WTC11 (cell line): Measurements from ENCODE around the gene SLIT1. TPM values are rescaled to one million over a fixed set of nuclear protein-coding genes. Genes with fewer than 3 reads are reported as not detected.

Source experiments
- ATAC-seq: fragments of 200-7000 bp; cut with Tn5 transposase; 2 replicates; pipeline ENCODE4 v1.10.0; 2021; ENCODE audit warnings: mild to moderate bottlenecking, moderate library complexity
- CTCF ChIA-PET: fragments of 300-600 bp; sonication (Branson Sonifier 250); formaldehyde crosslinking; loops from one replicate; lab custom pipeline; 2021; ENCODE audit warnings: antibody characterized with exemption; lab: Charles Lee
- POLR2A ChIA-PET: fragments of 350-600 bp; sonication (Branson Sonifier 250); formaldehyde crosslinking; loops from one replicate; lab custom pipeline; 2021; ENCODE audit warnings: antibody characterized with exemption; lab: Charles Lee
- DNase-seq: peaks from one replicate; pipeline ENCODE4 v3.0.0; 2021; ENCODE audit warnings: low spot score
- H3K27ac Mint-ChIP-seq: 2 replicates; pipeline ENCODE4 v1.8.0; 2021; ENCODE audit warnings: mixed read lengths
- H3K27me3 Mint-ChIP-seq: 2 replicates; pipeline ENCODE4 v1.8.0; 2021; ENCODE audit warnings: low read depth, mild to moderate bottlenecking, moderate library complexity, mixed read lengths
- H3K36me3 Mint-ChIP-seq: 2 replicates; pipeline ENCODE4 v1.8.0; 2021; ENCODE audit warnings: mixed read lengths
- H3K4me1 Mint-ChIP-seq: 2 replicates; pipeline ENCODE4 v1.8.0; 2022; ENCODE audit warnings: mixed read lengths
- H3K4me3 Mint-ChIP-seq: 2 replicates; pipeline ENCODE4 v1.8.0; 2021; ENCODE audit warnings: mild to moderate bottlenecking, moderate library complexity, mixed read lengths
- H3K9me3 Mint-ChIP-seq: 2 replicates; pipeline ENCODE4 v1.8.0; 2021; ENCODE audit warnings: mixed read lengths
- ATF1 ChIP-seq: sonication (generic); formaldehyde crosslinking; IDR thresholded peaks from 2 replicates; pipeline ENCODE4 v1.8.1; 2023; ENCODE audit warnings: mild to moderate bottlenecking, moderate library complexity, missing genetic modification reagents
- ATF6 ChIP-seq: sonication (generic); formaldehyde crosslinking; IDR thresholded peaks from 2 replicates; pipeline ENCODE4 v1.8.1; 2023; ENCODE audit warnings: mild to moderate bottlenecking, missing genetic modification reagents
- CBFB ChIP-seq: sonication (generic); formaldehyde crosslinking; IDR thresholded peaks from 2 replicates; pipeline ENCODE4 v1.8.1; 2022; ENCODE audit warnings: mild to moderate bottlenecking, low read depth, missing genetic modification reagents
- CDX4 ChIP-seq: fragments of 250-450 bp; sonication (Bioruptor Pico); IDR thresholded peaks from 2 replicates; pipeline ENCODE4 v1.9.0; 2021; ENCODE audit warnings: moderate library complexity, mild to moderate bottlenecking, inconsistent platforms, borderline replicate concordance
- CREB1 ChIP-seq: sonication (generic); formaldehyde crosslinking; IDR thresholded peaks from 2 replicates; pipeline ENCODE4 v1.8.0; 2023; ENCODE audit warnings: mild to moderate bottlenecking, missing genetic modification reagents
- EMX1 ChIP-seq: fragments of 250-450 bp; sonication (Bioruptor Pico); IDR thresholded peaks from 2 replicates; pipeline ENCODE4 v1.8.0; 2021; ENCODE audit warnings: mild to moderate bottlenecking
- FOXK1 ChIP-seq: sonication (generic); formaldehyde crosslinking; IDR thresholded peaks from 2 replicates; pipeline ENCODE4 v1.8.0; 2022; ENCODE audit warnings: mild to moderate bottlenecking, moderate library complexity, missing genetic modification reagents
- FOXP1 ChIP-seq: sonication (generic); formaldehyde crosslinking; IDR thresholded peaks from 2 replicates; pipeline ENCODE4 v1.8.0; 2022; ENCODE audit warnings: missing genetic modification reagents, mild to moderate bottlenecking, moderate library complexity, borderline replicate concordance
- GABPB1 ChIP-seq: sonication (generic); formaldehyde crosslinking; IDR thresholded peaks from 2 replicates; pipeline ENCODE4 v1.8.1; 2023; ENCODE audit warnings: mild to moderate bottlenecking, missing genetic modification reagents
- GRHL2 ChIP-seq: fragments of 250-450 bp; sonication (Bioruptor Pico); IDR thresholded peaks from 2 replicates; pipeline ENCODE4 v1.8.0; 2022; ENCODE audit warnings: mild to moderate bottlenecking, moderate library complexity; ENCODE audit not compliant: insufficient replicate concordance, severe bottlenecking
- IRF2 ChIP-seq: sonication (generic); formaldehyde crosslinking; IDR thresholded peaks from 2 replicates; pipeline ENCODE4 v1.8.0; 2022; ENCODE audit warnings: low read depth, missing genetic modification reagents, borderline replicate concordance
- JAZF1 ChIP-seq: fragments of 250-450 bp; sonication (Bioruptor Pico); IDR thresholded peaks from 2 replicates; pipeline ENCODE4 v1.9.0; 2021; ENCODE audit warnings: moderate library complexity, mild to moderate bottlenecking, inconsistent platforms
- JUN ChIP-seq: sonication (generic); formaldehyde crosslinking; IDR thresholded peaks from 2 replicates; pipeline ENCODE4 v1.8.0; 2023; ENCODE audit warnings: mild to moderate bottlenecking, missing genetic modification reagents
- NFATC4 ChIP-seq: fragments of 250-450 bp; sonication (Bioruptor Pico); IDR thresholded peaks from 2 replicates; pipeline ENCODE4 v1.9.0; 2021; ENCODE audit warnings: mild to moderate bottlenecking
- NR1H2 ChIP-seq: sonication (generic); formaldehyde crosslinking; IDR thresholded peaks from 2 replicates; pipeline ENCODE4 v1.9.0; 2021; ENCODE audit warnings: mild to moderate bottlenecking, moderate library complexity, missing genetic modification reagents
- NR3C1 ChIP-seq: sonication (generic); formaldehyde crosslinking; conservative IDR thresholded peaks from 2 replicates; pipeline ENCODE4 v1.8.1; 2023; ENCODE audit warnings: low read depth, mild to moderate bottlenecking, missing genetic modification reagents
- TCF7 ChIP-seq: sonication (generic); formaldehyde crosslinking; IDR thresholded peaks from 2 replicates; pipeline ENCODE4 v1.8.0; 2022; ENCODE audit warnings: mild to moderate bottlenecking, low read depth, missing genetic modification reagents, moderate library complexity
- TEAD1 ChIP-seq: sonication (generic); formaldehyde crosslinking; IDR thresholded peaks from 2 replicates; pipeline ENCODE4 v1.8.0; 2022; ENCODE audit warnings: mild to moderate bottlenecking, missing genetic modification reagents
- TP53 ChIP-seq: sonication (generic); formaldehyde crosslinking; IDR thresholded peaks from 2 replicates; pipeline ENCODE4 v1.8.1; 2023; ENCODE audit warnings: mild to moderate bottlenecking, missing genetic modification reagents
- ZBTB21 ChIP-seq: sonication (generic); formaldehyde crosslinking; IDR thresholded peaks from 2 replicates; pipeline ENCODE4 v1.8.1; 2023; ENCODE audit warnings: mild to moderate bottlenecking, missing genetic modification reagents, borderline replicate concordance
- ZBTB43 ChIP-seq: sonication (generic); formaldehyde crosslinking; IDR thresholded peaks from 2 replicates; pipeline ENCODE4 v1.8.1; 2023; ENCODE audit warnings: mild to moderate bottlenecking, missing genetic modification reagents
- ZNF138 ChIP-seq: sonication (generic); formaldehyde crosslinking; conservative IDR thresholded peaks from 2 replicates; pipeline ENCODE4 v1.8.1; 2022; ENCODE audit warnings: mild to moderate bottlenecking, moderate library complexity, missing genetic modification reagents
- ZNF317 ChIP-seq: sonication (generic); formaldehyde crosslinking; IDR thresholded peaks from 2 replicates; pipeline ENCODE4 v1.8.1; 2023; ENCODE audit warnings: low read depth, mild to moderate bottlenecking, moderate library complexity, missing genetic modification reagents, borderline replicate concordance
- ZNF512 ChIP-seq: sonication (generic); formaldehyde crosslinking; IDR thresholded peaks from 2 replicates; pipeline ENCODE4 v1.8.1; 2022; ENCODE audit warnings: missing genetic modification reagents, borderline replicate concordance
- ZNF671 ChIP-seq: fragments of 250-450 bp; sonication (Bioruptor Pico); IDR thresholded peaks from 2 replicates; pipeline ENCODE4 v1.8.0; 2021; ENCODE audit warnings: mild to moderate bottlenecking
- ZSCAN18 ChIP-seq: fragments of 250-450 bp; sonication (Bioruptor Pico); IDR thresholded peaks from 2 replicates; pipeline ENCODE4 v2.1.2; 2022; ENCODE audit warnings: mild to moderate bottlenecking, moderate library complexity
- total RNA-seq: library from RNA; stranded (reverse); gene quantifications from 3 replicates; pipeline ENCODE4 v1.2.3, GENCODE V29; 2021

SLIT1 gene
- total RNA-seq, 1 experiment from 2014 or later = 1.6 TPM

- TF ChIP-seq ZNF512 (CRISPR knock-in tag) (no peak), GABPB1 (no peak), ZNF138 (CRISPR knock-in tag) (no peak), ZSCAN18 (no peak), CBFB (CRISPR knock-in tag) (no peak), NFATC4 (no peak), ZBTB21 (CRISPR knock-in tag) (no peak), IRF2 (CRISPR knock-in tag) (no peak)
- TF ChIP-seq, all 79 proteins: peak for 0
Observed at GRCh38 chr10:96991313-96991841, 194.4 kb downstream of the SLIT1 start (continued).

GRCh38 chr10:96988426-96988825 lies 197.3 kb downstream of the SLIT1 start:
- Mint-ChIP-seq H3K27me3 (no peaks in the 10 kb centered on the region), H3K4me1 (peaks cover 29% of the 10 kb centered on the region), H3K9me3 (no peaks in the 10 kb centered on the region), H3K36me3 (no peaks in the 10 kb centered on the region), H3K27ac (no peak overlapping the region), H3K4me3 (no peak overlapping the region)
- ATAC-seq = no peak
- TF ChIP-seq GABPB1 (no peak), ATF1 (CRISPR knock-in tag) (no peak), JAZF1 (CRISPR knock-in tag) (no peak), ATF6 (no peak), ZNF671 (no peak), CDX4 (CRISPR knock-in tag) (no peak), FOXP1 (CRISPR knock-in tag) (no peak), JUN (no peak), TCF7 (CRISPR knock-in tag) (no peak), GRHL2 (CRISPR knock-in tag) (no peak), TEAD1 (no peak), ZBTB43 (CRISPR knock-in tag) (no peak), CREB1 (CRISPR knock-in tag) (no peak), EMX1 (CRISPR knock-in tag) (no peak), TP53 (CRISPR knock-in tag) (no peak), NR3C1 (CRISPR knock-in tag) (no peak), FOXK1 (CRISPR knock-in tag) (no peak), NR1H2 (CRISPR knock-in tag) (no peak), ZNF317 (CRISPR knock-in tag) (no peak)
- POLR2A ChIA-PET = no interaction called here
- DNase-seq = no peak
- CTCF ChIA-PET = no interaction called here
